Skeletal muscle tissue (tissue), 4 donors: ENCODE data around the gene DGKQ. TPM values are rescaled to one million over a fixed set of nuclear protein-coding genes. Genes with fewer than 3 reads are reported as not detected.

ENCODE experiments used
- H3K27ac ChIP-seq: one replicate; pipeline ENCODE4 v1.7.0; 2013; ENCODE audit warnings: mild to moderate bottlenecking, low read depth, low read length, inconsistent platforms
- H3K27me3 ChIP-seq, 3 donors: one replicate each; pipeline ENCODE4 v1.7.0; 2013; ENCODE audit warnings: low read length in 3 of 3; ENCODE audit not compliant: control insufficient read depth in 3 of 3, insufficient read depth in 3 of 3
- H3K36me3 ChIP-seq, 3 donors: one replicate each; pipeline ENCODE4 v1.7.0; 2013; ENCODE audit warnings: low read length in 3 of 3; ENCODE audit not compliant: control insufficient read depth in 3 of 3, insufficient read depth in 3 of 3
- H3K4me1 ChIP-seq, 3 donors: one replicate each; pipeline ENCODE4 v1.7.0; 2013; ENCODE audit warnings: low read length in 3 of 3, mild to moderate bottlenecking in 3 of 3; ENCODE audit not compliant: control insufficient read depth in 3 of 3, insufficient read depth in 3 of 3
- H3K4me3 ChIP-seq, 3 donors: one replicate each; pipeline ENCODE4 v1.7.0; 2013; ENCODE audit warnings: low read length in 3 of 3
- H3K9ac ChIP-seq, 3 donors: one replicate each; pipeline ENCODE4 v1.7.0; 2013; ENCODE audit warnings: low read length in 3 of 3, mild to moderate bottlenecking in 3 of 3, moderate library complexity in 2 of 3, low read depth in 1 of 3
- H3K9me3 ChIP-seq, 3 donors: one replicate each; pipeline ENCODE4 v1.7.0; 2013; ENCODE audit warnings: low read length in 3 of 3; ENCODE audit not compliant: control insufficient read depth in 3 of 3
- total RNA-seq: library from RNA; depleted of rRNA; stranded (reverse); fragments of >200 nt; gene quantifications from one replicate; pipeline ENCODE4 v1.2.3, GENCODE V29; 2014
- donor health status: Osteomylitis.

DGKQ gene
- total RNA-seq, 1 donor from 2014 or later = 2.1 TPM

DNA sequence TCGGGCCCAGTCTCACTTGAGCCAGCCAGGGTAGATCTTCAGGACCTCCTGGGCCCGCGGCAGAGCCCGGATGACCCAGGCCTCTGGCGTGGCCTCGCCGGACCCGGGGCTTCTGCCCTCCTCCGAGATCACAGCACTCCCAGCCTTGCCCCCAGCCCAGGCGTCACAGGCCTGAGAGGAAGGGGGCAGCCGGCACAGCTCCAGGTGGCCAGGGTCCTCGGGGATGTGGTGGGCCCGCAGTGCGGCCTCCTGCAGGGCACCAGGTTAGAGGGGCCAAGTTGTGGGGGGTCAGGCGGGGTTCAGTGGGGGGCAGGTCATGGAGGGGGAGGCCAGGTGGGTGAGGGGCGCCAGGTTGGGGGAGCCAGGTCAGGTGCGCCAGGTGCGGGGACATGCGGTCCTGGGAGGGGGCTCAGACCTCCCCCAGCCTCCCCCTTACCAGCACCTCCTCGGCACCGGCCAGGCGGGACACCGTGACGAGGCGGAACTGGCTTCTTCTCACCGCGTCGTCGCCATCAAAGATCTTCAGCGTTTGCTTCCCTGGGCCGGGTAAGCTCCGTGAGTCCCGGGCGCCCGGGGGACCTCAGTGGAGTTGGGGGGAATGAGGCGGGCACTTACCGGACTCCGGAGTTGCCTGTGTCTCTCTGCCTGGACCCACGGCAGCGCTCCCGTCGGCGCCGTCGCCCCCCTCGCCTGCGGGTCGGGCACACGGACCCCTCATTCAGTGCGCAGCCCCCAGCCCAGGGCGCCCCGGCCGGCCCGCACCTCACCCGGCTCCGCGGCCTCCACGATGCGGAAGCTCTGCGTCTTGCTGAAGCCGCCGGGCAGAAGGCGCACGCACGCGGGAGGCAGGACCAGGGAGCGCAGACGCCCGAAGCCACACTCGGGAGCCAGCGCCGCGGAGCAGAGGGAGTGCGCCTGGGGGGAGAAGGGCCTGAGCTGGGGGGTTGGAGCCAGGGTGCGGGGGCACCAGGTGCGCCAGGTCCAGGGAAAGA is 6.0 kb downstream of the DGKQ start:
- Histone ChIP-seq H3K9ac (no peak overlapping the region), H3K4me1 (peaks cover 14 to 20% (median 15%) of the 10 kb centered on the region in 3 donors), H3K4me3 (no peak overlapping the region), H3K27me3 (peaks cover 0 to 15% (median 9%) of the 10 kb centered on the region in 3 donors), H3K36me3 (peaks cover 2 to 10% (median 10%) of the 10 kb centered on the region in 3 donors), H3K9me3 (no peaks in the 10 kb centered on the region), H3K27ac (no peak overlapping the region)

DNA sequence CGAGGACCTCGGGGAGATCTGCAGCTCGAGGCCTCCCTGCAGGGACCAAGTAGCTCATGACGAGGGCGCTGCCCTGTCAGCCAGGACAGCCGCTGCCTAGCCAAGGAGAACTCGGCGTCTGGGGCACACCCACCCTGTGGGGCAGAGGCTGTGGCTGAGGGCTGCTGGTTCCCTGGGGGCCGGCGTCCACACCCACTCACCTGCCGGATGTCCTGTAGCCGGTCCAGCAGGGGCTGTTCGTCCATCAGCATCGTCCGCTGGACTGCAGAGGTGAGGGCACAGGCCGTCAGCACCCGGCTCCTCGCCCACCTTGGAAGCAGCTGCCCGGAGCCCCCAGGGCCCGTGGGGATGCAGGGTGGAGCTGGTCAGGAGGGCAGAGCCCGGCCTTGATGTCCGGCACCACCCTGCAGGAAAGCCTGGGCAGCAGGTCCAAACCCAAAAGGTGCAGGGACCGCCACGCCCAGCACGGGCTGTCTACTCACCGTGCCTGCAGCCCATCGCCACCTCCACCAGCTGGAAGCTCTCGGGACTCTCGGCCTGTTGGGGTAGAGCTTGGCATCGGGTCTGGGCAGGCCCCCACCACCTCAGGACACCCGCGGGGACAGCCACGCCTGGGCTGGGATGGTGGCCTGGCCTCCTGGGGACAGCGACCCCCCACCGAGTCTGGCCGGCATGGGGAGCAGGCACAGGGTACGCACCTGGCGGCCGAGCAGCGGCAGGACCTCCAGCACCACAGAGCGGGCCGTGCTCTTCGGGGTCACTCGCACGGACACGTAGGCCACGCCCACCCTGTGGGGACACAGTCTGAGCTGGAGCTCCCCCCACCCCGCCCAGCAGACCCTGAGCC is 6.9 kb downstream of the DGKQ start:
- Histone ChIP-seq H3K4me3 (no peak overlapping the region), H3K4me1 (peaks cover 5 to 11% (median 6%) of the 10 kb centered on the region in 3 donors)

DNA sequence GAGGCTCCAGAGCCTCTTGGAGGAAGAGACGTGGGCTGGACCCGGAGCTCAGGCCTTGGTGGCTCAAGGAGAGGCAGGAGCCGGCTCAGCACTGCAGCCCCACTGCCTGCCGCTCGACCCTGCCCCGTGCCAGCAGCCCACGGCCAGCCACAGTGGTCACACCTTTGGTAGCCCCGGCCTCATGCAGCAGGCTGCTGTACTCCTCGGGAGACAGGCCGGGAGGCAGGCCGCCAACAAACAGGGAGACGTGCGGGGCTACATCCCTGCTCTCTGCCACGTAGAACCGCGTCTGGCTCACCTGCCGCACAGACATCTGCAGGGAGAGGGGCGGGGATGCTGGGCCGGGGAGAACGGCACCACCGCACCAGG is 7.6 kb downstream of the DGKQ start:
- Histone ChIP-seq H3K9ac (no peak overlapping the region), H3K27ac (no peak overlapping the region), H3K27me3 (peaks cover 0 to 12% (median 9%) of the 10 kb centered on the region in 3 donors), H3K36me3 (peaks cover 5 to 14% (median 10%) of the 10 kb centered on the region in 3 donors), H3K9me3 (no peaks in the 10 kb centered on the region), H3K4me3 (no peak overlapping the region), H3K4me1 (peaks cover 0 to 3% (median 0%) of the 10 kb centered on the region in 3 donors)

More for the DNA sequence above, 6.9 kb downstream of the DGKQ start:
- H3K27me3 ChIP-seq = peaks cover 0 to 15% (median 9%) of the 10 kb centered on the region in 3 donors
- H3K9me3 ChIP-seq = no peaks in the 10 kb centered on the region
- peaks cover 5 to 12% (median 10%) of the 10 kb centered on the region in 3 donors for H3K36me3 ChIP-seq
- no peak overlapping the region for H3K9ac ChIP-seq
- no peak overlapping the region for H3K27ac ChIP-seq

DNA sequence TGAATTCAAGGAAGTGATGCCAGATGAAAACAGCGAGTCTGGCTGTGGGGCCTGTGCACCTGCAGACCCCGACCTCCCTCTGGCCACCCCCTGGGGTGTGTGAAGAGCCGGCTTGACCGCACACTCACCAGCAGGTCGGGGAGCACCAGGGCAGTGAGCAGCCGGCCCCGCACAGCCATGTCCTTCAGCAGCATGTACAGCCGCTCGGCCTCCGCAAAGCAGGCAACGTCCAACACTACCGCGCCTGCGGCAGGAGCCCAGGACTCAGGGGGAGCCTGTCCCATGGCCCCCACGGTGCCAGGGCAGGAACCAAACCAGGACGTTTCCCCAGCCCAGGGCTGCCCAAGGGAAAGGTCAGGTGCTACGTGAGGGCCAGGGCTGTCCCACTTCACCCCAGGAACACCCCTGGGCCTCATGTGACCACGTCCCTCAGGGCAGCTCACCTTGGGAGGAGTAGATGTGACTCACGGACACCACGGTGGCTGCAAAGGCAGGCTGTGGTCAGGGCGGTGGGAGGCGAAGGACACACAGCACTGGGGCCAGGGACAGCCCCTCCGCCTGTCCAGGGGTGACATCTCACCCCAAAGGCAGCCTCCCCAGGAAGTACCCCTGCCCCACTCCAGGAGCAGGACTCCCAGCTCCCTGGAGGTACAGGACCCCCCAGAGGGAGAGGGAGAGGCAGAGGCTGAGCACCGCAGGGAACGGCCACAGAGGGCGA is 8.2 kb downstream of the DGKQ start:
- no peaks in the 10 kb centered on the region for H3K9me3 ChIP-seq
- H3K9ac ChIP-seq = no peak overlapping the region
- H3K36me3 ChIP-seq = peaks cover 5 to 14% (median 10%) of the 10 kb centered on the region in 3 donors
- peaks cover 0 to 2% (median 0%) of the 10 kb centered on the region in 3 donors for H3K4me1 ChIP-seq
- no peak overlapping the region for H3K27ac ChIP-seq
- no peak overlapping the region for H3K4me3 ChIP-seq
- H3K27me3 ChIP-seq = peaks cover 0 to 12% (median 9%) of the 10 kb centered on the region in 3 donors

DNA sequence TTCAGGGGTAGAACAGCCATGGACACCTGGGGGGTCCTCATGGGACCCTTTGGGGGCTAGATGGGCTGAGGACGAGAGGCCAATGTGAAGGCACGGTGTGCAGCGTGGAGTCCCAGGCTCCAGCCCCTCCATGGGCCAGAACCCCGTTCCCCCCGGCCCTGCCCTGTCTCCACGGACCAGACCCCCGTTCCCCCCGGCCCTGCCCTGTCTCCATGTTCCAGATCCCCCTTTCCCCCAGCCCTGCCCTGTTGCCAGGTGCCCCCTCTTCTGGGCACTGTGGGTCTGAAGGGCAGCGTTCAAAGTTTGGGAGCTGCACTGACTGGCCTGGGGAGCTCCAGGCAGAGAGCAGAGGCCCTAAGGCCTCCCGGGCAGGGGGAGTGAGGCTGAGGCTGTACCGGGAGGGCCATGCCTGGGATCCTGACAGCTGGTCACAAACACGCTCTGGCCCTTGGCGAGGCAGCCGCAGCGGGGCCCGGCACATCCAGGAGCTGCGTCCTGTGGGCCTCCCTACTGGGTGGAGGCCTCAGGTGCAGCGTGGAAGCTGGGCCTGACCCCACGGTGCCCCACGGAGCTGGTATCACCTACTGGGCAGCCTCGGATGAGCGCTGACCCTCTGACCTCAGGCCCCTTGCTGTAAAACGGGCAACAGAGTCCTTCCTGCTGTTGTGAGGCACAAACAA is 8.9 kb downstream of the DGKQ start:
- Histone ChIP-seq H3K9ac (no peak overlapping the region), H3K27me3 (peaks cover 0 to 12% (median 9%) of the 10 kb centered on the region in 3 donors), H3K27ac (no peak overlapping the region), H3K4me3 (no peak overlapping the region), H3K36me3 (peaks cover 5 to 14% (median 10%) of the 10 kb centered on the region in 3 donors), H3K9me3 (no peaks in the 10 kb centered on the region), H3K4me1 (no peaks in the 10 kb centered on the region)

DNA sequence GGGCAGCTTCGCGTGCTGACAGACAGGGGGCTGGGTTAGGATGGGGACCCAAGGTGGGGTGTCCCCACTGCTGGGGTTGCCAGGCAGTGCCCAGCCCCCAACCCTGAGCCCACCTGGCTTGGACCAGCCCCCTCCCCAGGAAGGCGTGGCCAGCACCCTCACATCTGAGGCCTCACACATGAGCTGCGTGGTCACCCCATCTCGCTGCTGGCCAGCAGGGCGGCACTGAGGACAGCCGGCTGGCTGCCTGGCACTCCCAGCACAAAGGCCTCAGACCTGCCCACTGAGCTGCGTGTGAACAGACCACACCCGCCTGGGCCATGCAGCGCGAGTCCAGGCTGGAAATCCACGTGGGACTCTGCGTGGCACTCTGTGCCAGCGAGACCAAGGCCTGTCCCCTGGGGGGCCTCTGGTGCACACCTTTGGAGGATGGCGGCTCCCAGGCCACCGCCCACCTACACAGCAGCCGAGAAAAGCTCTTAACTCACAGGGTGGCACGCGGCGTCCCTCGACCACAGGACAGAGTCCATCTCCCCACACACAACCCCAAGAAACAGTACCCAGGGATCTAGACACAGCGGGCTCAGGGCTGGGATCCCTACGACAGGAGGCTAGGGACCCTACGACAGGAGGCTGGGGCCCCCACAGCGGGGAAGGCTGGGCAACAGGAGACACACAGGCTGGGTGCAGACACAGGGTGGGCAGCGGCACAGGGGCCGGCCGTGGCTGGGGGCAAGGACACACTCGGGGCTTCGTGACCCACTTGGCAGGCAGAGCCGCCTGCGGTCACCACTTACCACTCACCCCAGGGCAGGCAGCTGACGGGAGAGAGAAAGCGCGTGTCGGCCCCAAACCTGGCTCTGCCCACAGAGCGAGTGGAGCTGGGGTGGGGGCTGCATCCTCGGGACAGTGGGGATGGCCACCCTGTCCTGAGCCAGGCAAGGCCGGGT is 9.8 kb downstream of the DGKQ start:
- Histone ChIP-seq H3K4me1 (no peaks in the 10 kb centered on the region), H3K9ac (no peak overlapping the region), H3K4me3 (no peak overlapping the region), H3K27ac (no peak overlapping the region), H3K9me3 (no peaks in the 10 kb centered on the region), H3K27me3 (peaks cover 0 to 8% (median 7%) of the 10 kb centered on the region in 3 donors), H3K36me3 (peaks cover 5 to 14% (median 10%) of the 10 kb centered on the region in 3 donors)

DNA sequence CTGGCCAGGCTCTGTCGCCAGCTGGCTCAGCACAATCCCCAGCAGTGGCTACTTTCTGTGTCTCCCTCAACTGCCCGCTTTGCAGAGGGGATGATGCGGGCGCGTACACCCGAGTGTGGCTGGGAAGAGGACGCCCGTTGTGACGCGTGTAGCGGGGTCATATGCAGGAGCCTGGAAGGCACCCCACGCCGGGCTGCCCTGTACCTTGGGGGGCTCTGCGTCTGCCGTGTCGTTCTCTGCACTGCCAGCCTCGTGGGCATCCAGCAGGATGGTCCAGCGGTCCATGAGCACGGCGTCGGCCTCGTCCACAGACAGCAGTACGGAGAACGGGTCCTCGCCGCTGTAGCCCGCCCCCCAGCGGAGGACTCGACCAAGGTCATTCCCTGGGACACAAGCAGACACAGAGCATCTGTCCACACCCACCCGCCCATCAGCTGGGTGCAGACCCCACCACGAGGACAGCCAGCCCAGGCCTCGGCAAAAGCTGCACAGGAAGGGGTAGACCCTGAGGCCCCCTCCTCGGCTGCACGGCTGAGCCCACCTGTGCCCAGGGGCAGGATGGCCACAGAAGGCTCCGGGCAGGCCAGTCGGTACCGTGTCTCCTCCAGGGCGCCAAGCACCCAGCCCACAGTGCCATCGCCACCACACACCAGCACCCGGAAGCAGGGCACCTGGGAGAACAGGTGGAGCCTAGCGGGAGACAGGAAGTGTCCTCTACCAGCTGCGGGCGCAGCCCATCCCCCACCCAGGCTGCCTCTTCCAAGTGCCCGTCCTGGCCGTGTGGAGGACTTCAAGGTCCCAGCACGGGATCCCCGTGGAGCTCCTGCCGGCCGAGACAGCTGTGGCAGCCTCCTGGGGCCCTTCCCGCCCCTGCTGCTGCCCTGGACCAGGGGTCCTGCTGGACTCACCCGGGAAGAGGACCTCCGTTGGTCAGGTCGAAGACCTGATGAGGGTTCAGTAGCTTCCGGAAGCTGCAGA is 10.8 kb downstream of the DGKQ start:
- Histone ChIP-seq H3K27ac (no peak overlapping the region), H3K36me3 (peaks cover 10 to 18% (median 16%) of the 10 kb centered on the region in 3 donors), H3K9me3 (no peaks in the 10 kb centered on the region), H3K4me1 (no peaks in the 10 kb centered on the region), H3K9ac (no peak overlapping the region), H3K4me3 (no peak overlapping the region), H3K27me3 (no peaks in the 10 kb centered on the region)
